ENCODE measurements around the gene ING2.

Gene ING2

GRCh38 chr4:183503497-183504063, 1.3 kb upstream of the ING2 start:
- no peak for DNase-seq

- peak; percentile 91 for DNase-seq
Measured at GRCh38 chr4:183504064-183504929, 561 bp upstream of the ING2 start.

GRCh38 chr4:183505611-183506388, 942 bp downstream of the ING2 start:
- peak; percentile 71 for DNase-seq

- no peak for DNase-seq
Measured at GRCh38 chr4:183506389-183506735, 1.5 kb downstream of the ING2 start.

- DNase-seq, result peak; percentile 12
Measured at GRCh38 chr4:183507925-183508696, 3.3 kb downstream of the ING2 start.

GRCh38 chr4:183508697-183509335, 4.0 kb downstream of the ING2 start:
- no peak for DNase-seq

GRCh38 chr4:183515411-183515810, 10.6 kb downstream of the ING2 start:
- DNase-seq, result no peak

GRCh38 chr4:183517194-183517593, 12.3 kb downstream of the ING2 start:
- DNase-seq, result no peak

- DNase-seq, result no peak
Measured at GRCh38 chr4:183517781-183518180, 12.9 kb downstream of the ING2 start.

- DNase-seq, result no peak
Measured at GRCh38 chr4:183522821-183523220, 18.0 kb downstream of the ING2 start.

GRCh38 chr4:183527326-183527725, 22.5 kb downstream of the ING2 start:
- no peak for DNase-seq

GRCh38 chr4:183532821-183533220, 28.0 kb downstream of the ING2 start:
- peak; percentile 13 for DNase-seq

GRCh38 chr4:183533698-183534097, 28.8 kb downstream of the ING2 start:
- no peak for DNase-seq

GRCh38 chr4:183540410-183541009, 35.7 kb downstream of the ING2 start:
- no peak for DNase-seq

- DNase-seq, result no peak
Measured at GRCh38 chr4:183541010-183541751, 36.3 kb downstream of the ING2 start.

GRCh38 chr4:183541752-183542040, 36.8 kb downstream of the ING2 start:
- no peak for DNase-seq

GRCh38 chr4:183543435-183543834, 38.6 kb downstream of the ING2 start:
- DNase-seq, result no peak

GRCh38 chr4:183544109-183544508, 39.3 kb downstream of the ING2 start:
- peak; percentile 12 for DNase-seq

- DNase-seq, result no peak
Measured at GRCh38 chr4:183546376-183546775, 41.5 kb downstream of the ING2 start.

- no peak for DNase-seq
Measured at GRCh38 chr4:183548306-183548705, 43.4 kb downstream of the ING2 start.

- no peak for DNase-seq
Measured at GRCh38 chr4:183550345-183551093, 45.7 kb downstream of the ING2 start.
